ENCODE measurements around the gene UPK1B.
A peak's percentile ranks its signal among the peaks of the same experiment; 100 is the strongest.

The UPK1B gene

DNA sequence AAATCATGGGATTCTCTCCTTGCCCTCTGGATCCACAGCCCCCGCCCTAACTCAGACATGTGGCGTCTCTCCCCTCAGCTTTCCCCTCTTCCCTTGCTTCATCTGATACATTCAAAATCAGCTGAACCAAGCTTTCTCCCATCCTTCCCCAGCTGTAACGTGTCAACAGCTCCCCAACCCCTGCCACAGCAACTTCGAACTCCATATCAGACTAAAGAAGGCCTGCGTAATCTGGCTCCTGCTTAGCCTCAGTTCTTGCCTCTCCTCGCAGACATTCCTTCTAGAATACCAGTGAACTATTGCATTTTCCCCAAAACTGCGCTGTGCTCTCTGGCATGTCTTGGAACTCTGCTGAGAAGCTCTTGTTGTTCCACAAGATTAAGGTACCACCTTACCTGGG, 49.0 kb downstream of the UPK1B start:
- H3K9me3 Mint-ChIP-seq = no peaks in the 10 kb centered on the region
- CTCF ChIA-PET = interaction anchor here (2.3 kb wide), 1 partner anchor 19 kb away, joined by 9 read pairs; the partner anchor contains the start of gene B4GALT4
- DNase-seq = no peak
- peaks cover 51% of the 10 kb centered on the region for H3K4me1 Mint-ChIP-seq
- H3K4me3 Mint-ChIP-seq = no peak overlapping the region
- H3K36me3 Mint-ChIP-seq = peaks cover 59% of the 10 kb centered on the region
- H3K27ac Mint-ChIP-seq = no peak overlapping the region
- H3K27me3 Mint-ChIP-seq = no peaks in the 10 kb centered on the region

DNA sequence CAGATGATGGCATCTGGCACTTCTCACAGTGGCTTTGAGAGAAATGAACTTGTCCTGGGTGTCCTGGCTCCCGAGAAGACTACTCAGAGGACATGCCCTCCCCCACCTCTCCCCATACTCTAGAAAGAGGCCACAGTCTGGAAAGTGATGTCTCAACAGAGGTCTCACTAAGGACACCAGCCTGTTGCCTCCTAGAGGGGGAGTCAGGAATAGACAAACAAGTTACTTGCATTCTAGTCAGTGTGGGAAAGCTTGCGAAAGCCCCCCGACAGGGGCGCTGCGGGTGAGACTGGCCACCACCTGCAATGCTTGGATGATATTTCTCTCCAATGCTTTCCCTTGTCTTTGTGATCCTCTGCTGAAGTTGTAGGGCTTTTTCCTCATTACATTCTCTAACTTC, 50.1 kb downstream of the UPK1B start:
- Mint-ChIP-seq H3K4me1 (peaks cover 51% of the 10 kb centered on the region), H3K36me3 (peaks cover 68% of the 10 kb centered on the region), H3K9me3 (no peaks in the 10 kb centered on the region), H3K27ac (no peak overlapping the region), H3K27me3 (no peaks in the 10 kb centered on the region), H3K4me3 (no peak overlapping the region)
- no peak for DNase-seq
- CTCF ChIA-PET = interaction anchor here (2.0 to 2.3 kb wide), 2 partner anchors 14 to 18 kb away, joined by 4 to 9 read pairs; partner anchors contain the start of gene B4GALT4

DNA sequence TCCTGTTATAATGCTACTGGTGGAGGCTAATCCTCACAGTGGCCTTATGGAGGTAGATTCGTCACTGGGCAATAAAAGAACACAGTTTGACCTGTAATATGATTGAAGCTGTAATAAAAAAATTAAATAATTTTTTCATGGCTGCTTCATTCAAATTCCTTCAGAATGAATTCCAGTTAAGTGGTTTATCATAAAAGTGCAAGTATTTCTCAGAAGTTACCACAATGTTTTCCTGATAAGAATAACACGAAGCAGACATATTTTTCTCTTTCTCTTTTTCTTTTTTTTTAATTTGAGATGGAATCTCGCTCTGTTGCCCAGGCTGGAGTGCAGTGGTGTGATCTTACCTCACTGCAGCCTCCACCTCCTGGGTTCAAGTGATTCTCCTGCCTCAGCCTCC, 51.7 kb downstream of the UPK1B start:
- DNase-seq = no peak
- Mint-ChIP-seq H3K36me3 (peaks cover 74% of the 10 kb centered on the region), H3K27ac (no peak overlapping the region), H3K4me1 (peaks cover 37% of the 10 kb centered on the region), H3K9me3 (no peaks in the 10 kb centered on the region), H3K4me3 (no peak overlapping the region), H3K27me3 (no peaks in the 10 kb centered on the region)
- CTCF ChIA-PET = interaction anchor here (2.0 kb wide), 1 partner anchor 12 kb away, joined by 4 read pairs; no protein-coding TSS in a partner anchor

DNA sequence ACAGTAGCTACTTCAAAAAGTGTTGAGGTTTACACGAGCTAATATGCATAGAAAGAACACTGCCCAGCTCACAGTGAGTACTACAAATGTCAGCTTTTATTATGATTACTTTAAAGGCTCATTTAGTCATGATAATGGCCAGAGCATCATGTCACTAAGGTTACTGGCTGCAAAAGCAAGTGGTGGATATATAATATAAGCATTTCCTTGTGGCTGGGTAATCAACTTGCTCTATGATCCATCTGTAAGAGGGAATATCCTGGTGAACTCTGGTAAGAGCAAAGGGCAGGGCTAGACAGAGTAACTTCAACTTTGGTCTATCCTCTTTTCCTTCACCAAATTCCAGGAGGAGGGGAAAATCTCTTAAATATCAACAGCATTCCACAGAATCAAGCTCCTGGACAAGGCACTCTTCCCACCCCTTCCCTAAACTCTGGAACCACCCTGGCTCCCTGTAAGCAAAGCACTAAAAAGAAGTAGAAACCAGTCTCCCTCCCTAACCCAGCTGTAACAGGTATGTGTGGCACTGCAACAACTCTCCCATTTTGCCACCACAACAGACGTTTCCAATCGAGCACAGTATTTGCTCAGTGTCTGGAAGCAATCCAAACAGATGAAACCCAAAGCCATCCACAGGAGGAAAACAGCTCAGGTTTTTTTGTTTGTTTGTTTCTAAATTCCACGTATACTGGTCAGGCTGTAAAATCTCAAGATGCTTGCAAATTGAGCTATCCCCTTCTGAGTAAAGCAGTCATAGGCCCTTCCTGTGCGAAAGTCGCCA, 53.9 kb downstream of the UPK1B start:
- Mint-ChIP-seq H3K4me1 (peaks cover 34% of the 10 kb centered on the region), H3K27ac (no peak overlapping the region)

DNA sequence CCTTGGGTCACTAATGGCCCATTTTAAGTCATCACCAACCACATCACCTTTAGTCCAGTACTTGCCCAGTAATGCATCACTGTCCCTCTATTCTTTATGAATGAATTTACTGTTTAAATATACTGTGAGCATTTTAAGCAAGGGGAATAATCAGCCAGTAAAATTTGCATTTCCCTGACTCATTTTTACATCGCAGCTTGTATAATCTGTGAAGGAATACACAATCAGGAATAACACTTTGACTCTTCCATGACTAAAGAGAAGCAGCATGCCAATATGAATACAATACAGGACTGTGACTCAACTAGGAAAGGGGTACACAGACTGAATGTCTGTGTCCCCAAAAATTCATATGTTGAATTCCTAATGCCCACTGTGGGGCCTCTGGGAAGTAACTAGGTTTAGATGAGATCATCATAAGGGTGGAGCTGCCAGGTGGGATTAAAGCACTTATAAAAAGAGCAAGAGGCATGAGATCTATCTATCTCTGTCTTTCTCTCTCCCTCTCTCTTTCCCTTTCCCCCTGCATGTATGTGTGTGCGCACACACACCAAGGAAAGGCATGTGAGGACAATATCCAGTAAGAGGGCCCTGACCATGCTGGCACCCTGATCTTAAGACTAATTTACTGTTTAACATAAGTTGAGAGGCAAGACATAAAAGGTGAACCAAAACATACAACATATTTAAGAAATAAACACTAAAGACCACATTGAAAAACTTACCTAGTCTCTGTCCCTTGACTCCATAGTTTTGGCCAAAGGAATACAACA, 55.2 kb downstream of the UPK1B start:
- peaks cover 71% of the 10 kb centered on the region for H3K36me3 Mint-ChIP-seq
- H3K27ac Mint-ChIP-seq = no peak overlapping the region
- peaks cover 34% of the 10 kb centered on the region for H3K4me1 Mint-ChIP-seq

More for the DNA sequence above, 53.9 kb downstream of the UPK1B start:
- CTCF ChIA-PET = interaction anchor here (0.6 to 1.3 kb wide), 3 partner anchors 14 to 333 kb away, joined by 3 read pairs; no protein-coding TSS in a partner anchor
- no peaks in the 10 kb centered on the region for H3K27me3 Mint-ChIP-seq
- no peaks in the 10 kb centered on the region for H3K9me3 Mint-ChIP-seq
- no peak overlapping the region for H3K4me3 Mint-ChIP-seq
- peaks cover 72% of the 10 kb centered on the region for H3K36me3 Mint-ChIP-seq
- no peak for DNase-seq

DNA sequence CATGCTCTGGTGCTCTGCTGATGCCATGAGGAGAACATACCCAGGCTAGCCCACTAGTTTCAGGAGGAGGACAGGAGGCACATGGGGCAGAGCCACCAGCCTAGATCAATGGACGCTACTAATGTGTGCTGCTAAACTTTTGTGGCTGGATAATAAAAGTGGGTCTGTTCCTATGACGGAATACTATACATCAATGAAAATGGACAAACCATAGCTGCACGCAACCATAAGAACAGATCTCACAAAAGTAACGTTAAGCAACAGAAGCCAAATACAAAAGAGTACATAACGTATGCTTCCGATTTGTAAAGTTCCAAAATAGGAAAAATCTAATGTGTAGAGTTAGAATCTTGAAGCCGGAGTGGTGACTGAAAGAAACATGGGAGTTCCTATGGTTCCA, 55.8 kb downstream of the UPK1B start:
- Mint-ChIP-seq H3K4me3 (no peak overlapping the region), H3K27me3 (no peaks in the 10 kb centered on the region), H3K27ac (no peak overlapping the region), H3K9me3 (no peaks in the 10 kb centered on the region), H3K4me1 (peaks cover 33% of the 10 kb centered on the region), H3K36me3 (peaks cover 68% of the 10 kb centered on the region)
- DNase-seq = no peak
- CTCF ChIA-PET = no interaction called here

More for the DNA sequence above, 55.2 kb downstream of the UPK1B start:
- no peak overlapping the region for H3K4me3 Mint-ChIP-seq
- DNase-seq = no peak
- H3K9me3 Mint-ChIP-seq = no peaks in the 10 kb centered on the region
- CTCF ChIA-PET = interaction anchor here (0.8 kb wide), 1 partner anchor 13 kb away, joined by 3 read pairs; no protein-coding TSS in a partner anchor
- no peaks in the 10 kb centered on the region for H3K27me3 Mint-ChIP-seq

DNA sequence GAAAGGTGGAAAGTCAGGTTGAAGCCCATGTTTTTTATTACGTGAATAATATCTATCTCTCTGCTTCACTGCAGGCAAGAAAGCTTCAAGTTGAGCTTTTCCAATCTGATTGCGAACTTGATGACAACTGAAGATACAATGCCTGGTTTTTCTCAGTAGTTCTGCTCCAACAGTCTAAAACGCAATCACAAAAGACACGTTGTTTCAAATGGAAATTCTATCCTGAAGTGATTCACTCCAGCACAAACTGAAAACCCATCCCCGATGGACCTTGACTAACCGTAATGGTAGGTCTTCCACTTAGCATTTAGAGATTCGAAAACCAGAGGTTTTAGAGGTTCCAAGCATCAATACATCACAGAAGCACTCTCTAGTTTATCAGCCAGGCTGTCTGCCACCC, 56.7 kb downstream of the UPK1B start:
- H3K4me1 Mint-ChIP-seq = peaks cover 37% of the 10 kb centered on the region
- no peak overlapping the region for H3K4me3 Mint-ChIP-seq
- peaks cover 73% of the 10 kb centered on the region for H3K36me3 Mint-ChIP-seq
- H3K27ac Mint-ChIP-seq = no peak overlapping the region
- DNase-seq = no peak
- no peaks in the 10 kb centered on the region for H3K9me3 Mint-ChIP-seq
- H3K27me3 Mint-ChIP-seq = no peaks in the 10 kb centered on the region
- CTCF ChIA-PET = interaction anchor here (1.1 kb wide), 1 partner anchor 84 kb away, joined by 3 read pairs; the partner anchor contains the start of gene TEX55

DNA sequence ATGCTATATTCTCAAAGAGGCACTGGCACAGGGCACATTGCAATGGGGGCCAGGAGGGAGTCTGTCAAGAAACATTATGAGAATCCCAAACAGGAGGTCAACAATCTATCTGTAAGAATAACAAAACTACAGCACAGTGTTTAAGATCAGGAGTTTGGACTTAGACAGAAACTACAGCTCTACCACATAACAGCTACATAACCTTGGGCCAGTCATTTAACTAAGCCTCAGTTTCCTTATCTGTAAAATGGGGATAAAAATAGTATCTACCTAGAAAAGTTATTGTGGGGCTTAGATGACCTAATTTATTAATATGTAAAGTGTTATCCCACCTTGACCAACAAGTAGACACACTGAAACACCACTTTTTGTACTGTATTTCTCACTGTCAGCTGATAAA, 57.3 kb downstream of the UPK1B start:
- Mint-ChIP-seq H3K9me3 (no peaks in the 10 kb centered on the region), H3K4me1 (peaks cover 41% of the 10 kb centered on the region), H3K36me3 (peaks cover 78% of the 10 kb centered on the region), H3K27ac (no peak overlapping the region), H3K27me3 (no peaks in the 10 kb centered on the region), H3K4me3 (no peak overlapping the region)
- CTCF ChIA-PET = interaction anchor here (1.1 to 1.7 kb wide), 2 partner anchors 10 to 85 kb away, joined by 3 to 6 read pairs; partner anchors contain the start of genes B4GALT4 and TEX55
- no peak for DNase-seq

DNA sequence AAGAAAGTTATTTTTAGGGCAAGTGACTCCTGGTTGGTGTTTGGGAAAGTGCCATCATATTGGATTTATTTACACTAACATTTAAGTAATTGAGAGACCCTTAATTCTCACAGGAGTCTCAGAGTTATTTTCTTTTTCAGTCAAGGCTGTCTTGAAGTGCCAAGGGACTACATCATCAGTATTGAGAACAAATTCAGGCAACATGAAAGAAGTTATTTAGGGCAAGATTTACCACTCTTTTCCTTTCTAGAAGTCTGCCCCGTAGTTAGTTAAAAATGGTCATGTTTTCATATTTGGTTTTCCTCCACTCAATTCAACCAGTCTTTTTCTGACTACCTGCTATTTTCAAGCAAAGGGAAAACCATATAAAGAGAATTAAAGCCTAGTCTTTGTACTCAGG, 61.2 kb downstream of the UPK1B start:
- Mint-ChIP-seq H3K36me3 (peaks cover 61% of the 10 kb centered on the region), H3K4me1 (peaks cover 63% of the 10 kb centered on the region), H3K9me3 (no peaks in the 10 kb centered on the region), H3K27ac (peak overlapping the region; percentile 73), H3K27me3 (no peaks in the 10 kb centered on the region), H3K4me3 (no peak overlapping the region)
- CTCF ChIA-PET = interaction anchor here (0.9 to 1.2 kb wide), 2 partner anchors 16 to 346 kb away, joined by 3 read pairs; no protein-coding TSS in a partner anchor
- DNase-seq = no peak

DNA sequence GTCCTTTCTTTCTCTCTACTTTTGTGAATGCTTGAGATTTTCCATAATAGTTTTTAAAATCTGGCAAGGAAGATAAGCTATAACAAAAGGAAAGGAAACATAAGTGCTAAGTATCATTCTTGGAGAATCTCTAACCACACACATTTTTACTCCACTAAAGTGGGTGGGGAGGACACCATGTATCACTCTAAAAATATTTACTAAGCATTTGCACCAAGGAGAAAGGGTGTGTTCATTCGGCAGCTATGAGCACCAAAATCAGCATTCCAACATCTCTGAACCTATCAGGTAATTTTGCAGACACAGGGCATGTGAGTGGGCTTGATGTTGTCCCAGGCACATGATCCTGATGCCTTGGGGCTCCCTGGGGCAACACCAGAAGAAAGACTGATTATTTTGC, 61.8 kb downstream of the UPK1B start:
- CTCF ChIA-PET = interaction anchor here (0.9 to 1.2 kb wide), 2 partner anchors 16 to 345 kb away, joined by 3 read pairs; no protein-coding TSS in a partner anchor
- peak overlapping the region; percentile 73 for H3K27ac Mint-ChIP-seq

DNA sequence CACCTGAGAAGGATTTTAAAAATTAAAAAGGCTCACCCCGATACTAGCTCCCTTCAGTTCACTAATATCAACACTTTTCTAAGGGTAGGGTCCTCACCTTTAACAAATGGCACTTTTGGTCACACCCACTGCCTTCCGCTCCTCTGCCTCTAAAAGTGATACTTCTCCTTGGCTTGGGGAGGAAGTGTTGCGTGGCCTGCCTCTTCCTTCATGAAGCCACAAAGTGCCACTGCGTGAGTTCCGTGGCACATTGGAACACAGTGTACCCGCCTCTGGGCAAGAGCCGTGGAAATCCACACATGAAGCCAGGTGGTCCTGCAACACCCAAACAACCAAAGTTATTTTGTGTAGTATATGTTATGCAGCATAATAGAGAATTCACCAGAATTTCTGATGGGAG, 63.4 kb downstream of the UPK1B start:
- CTCF ChIA-PET = interaction anchor here (0.9 to 2.1 kb wide), 3 partner anchors 12 to 116 kb away, joined by 3 to 5 read pairs (median 4); no protein-coding TSS in a partner anchor
- peak; percentile 41 for DNase-seq
- Mint-ChIP-seq H3K4me3 (peak overlapping the region; percentile 10), H3K36me3 (peaks cover 46% of the 10 kb centered on the region), H3K27ac (peak overlapping the region; percentile 76), H3K4me1 (peaks cover 73% of the 10 kb centered on the region), H3K9me3 (no peaks in the 10 kb centered on the region), H3K27me3 (no peaks in the 10 kb centered on the region)

More for the DNA sequence above, 61.8 kb downstream of the UPK1B start:
- peaks cover 68% of the 10 kb centered on the region for H3K4me1 Mint-ChIP-seq
- no peak overlapping the region for H3K4me3 Mint-ChIP-seq
- no peak for DNase-seq
- no peaks in the 10 kb centered on the region for H3K9me3 Mint-ChIP-seq
- no peaks in the 10 kb centered on the region for H3K27me3 Mint-ChIP-seq
- peaks cover 57% of the 10 kb centered on the region for H3K36me3 Mint-ChIP-seq

DNA sequence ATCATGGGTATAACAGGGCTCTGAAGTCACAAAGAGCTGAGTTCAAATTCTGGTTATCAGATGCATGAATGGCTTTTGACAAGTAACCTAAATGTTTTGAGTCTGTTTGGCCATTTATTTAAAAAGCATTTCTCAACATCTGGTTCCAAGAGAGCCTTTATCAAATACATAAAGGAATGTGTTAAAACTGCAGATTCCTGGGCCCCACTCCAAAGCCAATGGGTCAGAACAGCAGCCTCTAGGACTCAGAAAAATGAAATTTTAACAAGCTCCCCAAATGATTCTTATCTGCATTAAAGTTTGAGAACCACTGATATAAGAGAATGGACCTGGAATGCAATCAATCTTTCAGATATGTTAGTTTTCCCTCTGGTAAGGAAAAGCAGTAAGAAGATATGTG, 63.9 kb downstream of the UPK1B start:
- no peak overlapping the region for H3K27ac Mint-ChIP-seq
- no peaks in the 10 kb centered on the region for H3K27me3 Mint-ChIP-seq
- peaks cover 69% of the 10 kb centered on the region for H3K4me1 Mint-ChIP-seq
- no peak for DNase-seq
- no peak overlapping the region for H3K4me3 Mint-ChIP-seq
- H3K9me3 Mint-ChIP-seq = no peaks in the 10 kb centered on the region
- CTCF ChIA-PET = interaction anchor here (0.9 to 2.1 kb wide), 4 partner anchors 13 to 204 kb away, joined by 3 to 5 read pairs (median 4); no protein-coding TSS in a partner anchor
- H3K36me3 Mint-ChIP-seq = peaks cover 42% of the 10 kb centered on the region

DNA sequence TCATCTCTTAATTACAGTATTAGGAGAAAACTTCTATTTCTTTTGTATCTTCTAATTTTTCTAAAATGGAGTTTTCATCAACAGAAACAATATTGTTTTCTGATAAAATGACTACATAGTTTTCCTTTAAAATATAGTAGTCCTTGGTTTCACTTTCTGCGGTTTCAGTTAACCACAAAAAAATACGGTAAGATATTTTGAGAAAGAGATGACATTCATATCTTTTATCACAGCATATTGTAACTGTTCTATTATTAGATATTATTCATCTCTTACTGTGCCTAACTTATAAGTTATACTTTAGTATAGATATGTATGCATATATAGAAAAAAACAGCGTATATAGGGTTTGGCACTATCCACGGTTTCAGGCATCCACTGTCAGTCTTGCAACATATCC, 65.0 kb downstream of the UPK1B start:
- no peaks in the 10 kb centered on the region for H3K27me3 Mint-ChIP-seq
- peaks cover 67% of the 10 kb centered on the region for H3K4me1 Mint-ChIP-seq
- peak overlapping the region; percentile 64 for H3K4me3 Mint-ChIP-seq
- peak overlapping the region; percentile 62 for H3K27ac Mint-ChIP-seq
- peaks cover 36% of the 10 kb centered on the region for H3K36me3 Mint-ChIP-seq
- DNase-seq = no peak
- H3K9me3 Mint-ChIP-seq = no peaks in the 10 kb centered on the region
- CTCF ChIA-PET = interaction anchor here (1.3 to 2.1 kb wide), 2 partner anchors 19 to 205 kb away, joined by 3 to 5 read pairs; no protein-coding TSS in a partner anchor

Data from activated naive CD4-positive, alpha-beta T cell treated with anti-CD3 and anti-CD28 coated beads, Interleukin-2, amount 10 ng/mL, durations not matched to agents 7 days and 5 days (primary cell).